HepG2 (cell line): Measurements from ENCODE around the gene PTPN20.

ENCODE experiments used
- ARNT ChIP-seq: fragments of 450-650 bp; IDR thresholded peaks from 2 replicates; pipeline ENCODE4 v1.6.1; 2017
- BCL3 ChIP-seq: sonication (generic); formaldehyde crosslinking; IDR thresholded peaks from 2 replicates; pipeline ENCODE4 v1.5.1; 2020; ENCODE audit warnings: mild to moderate bottlenecking, missing genetic modification reagents, moderate library complexity
- CEBPB ChIP-seq: IDR thresholded peaks from 2 replicates; pipeline ENCODE4 v1.6.1; 2011; ENCODE audit warnings: low read depth, low read length, improper control_type of control experiment, borderline replicate concordance
- CEBPG ChIP-seq: IDR thresholded peaks from 2 replicates; pipeline ENCODE4 v1.6.1; 2016
- CHD2 ChIP-seq: IDR thresholded peaks from 2 replicates; pipeline ENCODE4 v1.6.1; 2011; ENCODE audit warnings: low read depth, low read length, improper control_type of control experiment
- CTCF ChIP-seq: sonication (generic); formaldehyde crosslinking; IDR thresholded peaks from 2 replicates; pipeline ENCODE4 v1.5.0; 2020; ENCODE audit warnings: mild to moderate bottlenecking, missing genetic modification reagents, moderate library complexity
- ERF ChIP-seq: IDR thresholded peaks from 2 replicates; pipeline ENCODE4 v1.6.1; 2018; ENCODE audit warnings: missing biosample characterization, missing genetic modification reagents
- MLX ChIP-seq: IDR thresholded peaks from 2 replicates; pipeline ENCODE4 v1.6.1; 2016
- NFE2L2 ChIP-seq: fragments of 150-350 bp; IDR thresholded peaks from 2 replicates; pipeline ENCODE4 v1.6.1; 2014; ENCODE audit warnings: low read length
- NFRKB ChIP-seq: fragments of 450-650 bp; IDR thresholded peaks from 2 replicates; pipeline ENCODE4 v1.6.1; 2017
- SATB2 ChIP-seq: sonication (generic); formaldehyde crosslinking; IDR thresholded peaks from 2 replicates; pipeline ENCODE4 v1.5.0; 2020; ENCODE audit warnings: missing genetic modification reagents
- STAG1 ChIP-seq: sonication (generic); formaldehyde crosslinking; IDR thresholded peaks from 2 replicates; pipeline ENCODE4 v1.4.0; 2020; ENCODE audit warnings: missing genetic modification reagents
- ZBTB33 ChIP-seq: sonication (generic); formaldehyde crosslinking; IDR thresholded peaks from 2 replicates; pipeline ENCODE4 v1.4.0; 2020; ENCODE audit warnings: missing genetic modification reagents
- ZNF451 ChIP-seq: sonication (generic); formaldehyde crosslinking; IDR thresholded peaks from 2 replicates; pipeline ENCODE4 v1.5.0; 2020; ENCODE audit warnings: mild to moderate bottlenecking, missing genetic modification reagents

GRCh38 chr10:47050618-47051455 lies 139.6 kb downstream of the PTPN20 start:
- TF ChIP-seq CTCF (CRISPR knock-in tag) = no peak
- no peak for TF ChIP-seq ZNF451 (CRISPR knock-in tag)
- no peak for TF ChIP-seq NFE2L2
- no peak for TF ChIP-seq SATB2 (CRISPR knock-in tag)
- no peak for TF ChIP-seq ZBTB33 (CRISPR knock-in tag)
- no peak for TF ChIP-seq CHD2
- no peak for TF ChIP-seq ERF (CRISPR knock-in tag)
- no peak for TF ChIP-seq BCL3 (CRISPR knock-in tag)
- no peak for TF ChIP-seq STAG1
- TF ChIP-seq ARNT = no peak
- TF ChIP-seq CEBPB = no peak
- no peak for TF ChIP-seq NFRKB
- no peak for TF ChIP-seq MLX (CRISPR knock-in tag)
- TF ChIP-seq CEBPG (CRISPR knock-in tag) = no peak
